ENCODE data around the gene GEMIN4.
"Not testable (repeated sequence)": the region's sequence is repeated elsewhere in the genome, so short reads cannot be mapped to it uniquely, and the experiment has no call there.

GEMIN4 gene
- total RNA-seq = 21.8 to 23.1 reads per million in 2 donors

GRCh38 chr17:752002-752619, at the start of gene GEMIN4:
TSS of gene GEMIN4 (minus strand) at chr17:752264. CDS start at chr17:752142, 122 bp downstream.
- peak; percentile 92 to 98 (median 94) for DNase-seq

GRCh38 chr17:801660-802059, 49.6 kb upstream of the GEMIN4 start:
- no peak for DNase-seq

- no peak for DNase-seq
These were observed 48.6 kb upstream of the GEMIN4 start for GRCh38 chr17:800446-801242.

- no peak for DNase-seq
These were observed 47.2 kb upstream of the GEMIN4 start for GRCh38 chr17:799261-799660.

GRCh38 chr17:798246-798645, 46.2 kb upstream of the GEMIN4 start:
- DNase-seq = no peak

GRCh38 chr17:797236-797840, 45.3 kb upstream of the GEMIN4 start:
- no peak for DNase-seq

GRCh38 chr17:796609-797008, 44.5 kb upstream of the GEMIN4 start:
- no peak for DNase-seq

- no peak for DNase-seq
These were observed 43.7 kb upstream of the GEMIN4 start for GRCh38 chr17:795721-796120.

- no peak for DNase-seq
These were observed 43.2 kb upstream of the GEMIN4 start for GRCh38 chr17:795276-795675.

GRCh38 chr17:794876-795275, 42.8 kb upstream of the GEMIN4 start:
- peak in 2 of 5 experiments; percentile 8 to 40 for DNase-seq

GRCh38 chr17:792277-792676, 40.2 kb upstream of the GEMIN4 start:
- no peak for DNase-seq

- no peak for DNase-seq
These were observed 39.8 kb upstream of the GEMIN4 start for GRCh38 chr17:791829-792228.

GRCh38 chr17:790874-791247, 38.8 kb upstream of the GEMIN4 start:
- not testable (repeated sequence) for DNase-seq

- not testable (repeated sequence) for DNase-seq
These were observed 38.1 kb upstream of the GEMIN4 start for GRCh38 chr17:789931-790873.

GRCh38 chr17:789160-789840, 37.2 kb upstream of the GEMIN4 start:
- DNase-seq = no peak

- no peak for DNase-seq
These were observed 36.5 kb upstream of the GEMIN4 start for GRCh38 chr17:788551-788950.

GRCh38 chr17:787641-788221, 35.7 kb upstream of the GEMIN4 start:
- no peak for DNase-seq

- DNase-seq = not testable (repeated sequence)
These were observed 33.8 kb upstream of the GEMIN4 start for GRCh38 chr17:785901-786300.

GRCh38 chr17:784143-784542, 32.1 kb upstream of the GEMIN4 start:
- DNase-seq = no peak

- peak; percentile 88 to 95 (median 92) for DNase-seq
These were observed 30.0 kb upstream of the GEMIN4 start, which contains the start of the genes GLOD4 and MRM3 for GRCh38 chr17:781805-782731. TSS of gene GLOD4 (minus strand) at chr17:782280. CDS start at chr17:782255, 25 bp downstream. TSS of gene MRM3 (plus strand) at chr17:782353. CDS start at chr17:782379, 26 bp downstream.

Measured in T-helper 2 cell (primary cell).